K562 (cell line): ENCODE measurements around the gene PPHLN1. TPM values are rescaled to one million over a fixed set of nuclear protein-coding genes. Genes with fewer than 3 reads are reported as not detected.

Source experiments
- BDP1 ChIP-seq: IDR thresholded peaks from 3 replicates; pipeline ENCODE4 v1.6.1; 2011; ENCODE audit not compliant: insufficient read length, insufficient read depth
- PBX2 ChIP-seq, 2 experiments: IDR thresholded peaks in 1 of 2; conservative IDR thresholded peaks in 1 of 2; 2 replicates each; pipeline ENCODE4 v1.6.1; 2016; ENCODE audit warnings: low read depth in 2 of 2, mild to moderate bottlenecking in 1 of 2, missing compliant biosample characterization in 1 of 2, missing genetic modification characterization in 1 of 2, moderate library complexity in 1 of 2
- SMAD2 ChIP-seq: fragments of 150-350 bp; IDR thresholded peaks from 2 replicates; pipeline ENCODE4 v1.6.1; 2014; ENCODE audit warnings: low read depth, mild to moderate bottlenecking, low read length
- THRA ChIP-seq: fragments of 450-650 bp; IDR thresholded peaks from 2 replicates; pipeline ENCODE4 v1.6.1; 2017; ENCODE audit warnings: mild to moderate bottlenecking, moderate library complexity
- ZBED1 ChIP-seq: IDR thresholded peaks from 2 replicates; pipeline ENCODE4 v1.6.1; 2014
- ZNF408 ChIP-seq: fragments of 250-450 bp; sonication (Bioruptor Pico); IDR thresholded peaks from 2 replicates; pipeline ENCODE4 v1.4.0; 2020; ENCODE audit warnings: low read depth, mild to moderate bottlenecking, moderate library complexity
- polyA plus RNA-seq, 8 experiments: library from polyadenylated mRNA; depleted of rRNA in 4 of 8; stranded (reverse) in 5 of 8; unstranded in 3 of 8; fragments of >200 nt; fragmentation: Nextera tagmentation in 2 of 8; fragmentation: Illumina TruSeq in 1 of 8; extraction: Ambion mirVana in 2 of 8; extraction: Trizol in 1 of 8; gene quantifications; 2 replicates each; pipeline versions ENCODE4 v1.2.1 to v1.2.3, GENCODE V29; 2011 to 2014; ENCODE audit warnings: inconsistent platforms in 1 of 8, missing spikeins in 1 of 8
- total RNA-seq, 7 experiments: library from RNA; depleted of rRNA in 6 of 7; stranded (reverse); fragments of >200 nt in 6 of 7; fragmentation: Illumina TruSeq in 2 of 7; extraction: Trizol in 2 of 7; gene quantifications; 2 replicates each; pipeline versions ENCODE4 v1.2.1 to v1.2.3, GENCODE V29; 2011 to 2021; ENCODE audit warnings: low replicate concordance in 1 of 7
- TF ChIP-seq, protein P1 (sequence below): fragments of 250-450 bp; sonication (Bioruptor Pico); IDR thresholded peaks from 2 replicates; pipeline ENCODE4 v1.5.0; 2021; ENCODE audit warnings: mild to moderate bottlenecking, borderline replicate concordance
- TF ChIP-seq, protein P2 (sequence below): fragments of 250-450 bp; sonication (Bioruptor Pico); IDR thresholded peaks from 2 replicates; pipeline ENCODE4 v1.5.0; 2020; ENCODE audit warnings: mild to moderate bottlenecking

Gene PPHLN1
- total and polyA plus RNA-seq, 9 of the 15 experiments (the other 6 are each of a cell fraction or from before 2014, with no cell fraction given) = 66.3 to 112 (median 93.6) TPM

DNA sequence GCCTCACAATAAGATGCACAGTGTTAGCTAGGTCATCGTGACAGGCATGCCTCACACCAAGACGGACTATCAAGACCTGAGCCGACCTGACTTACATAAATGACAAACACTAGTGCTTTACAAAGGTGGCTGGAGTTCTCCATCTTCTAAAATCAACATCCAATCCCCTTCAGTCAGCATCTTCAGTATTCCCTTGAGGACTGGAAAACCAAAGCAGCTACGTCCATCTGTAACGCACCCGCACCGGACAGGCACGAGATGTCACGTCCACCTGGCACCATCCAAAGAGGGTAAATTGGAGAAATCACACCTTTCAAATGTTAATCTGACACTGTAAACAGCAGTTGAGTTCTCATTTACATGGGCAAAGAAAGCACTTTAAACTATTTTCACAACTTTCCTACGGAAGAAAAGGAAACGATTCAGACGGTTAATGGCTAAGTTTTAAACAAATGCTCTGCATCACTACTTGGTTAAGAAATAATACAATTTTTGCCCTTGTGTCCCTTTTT, 133.4 kb downstream of the PPHLN1 start (continued):
- TF ChIP-seq, protein P1, sequence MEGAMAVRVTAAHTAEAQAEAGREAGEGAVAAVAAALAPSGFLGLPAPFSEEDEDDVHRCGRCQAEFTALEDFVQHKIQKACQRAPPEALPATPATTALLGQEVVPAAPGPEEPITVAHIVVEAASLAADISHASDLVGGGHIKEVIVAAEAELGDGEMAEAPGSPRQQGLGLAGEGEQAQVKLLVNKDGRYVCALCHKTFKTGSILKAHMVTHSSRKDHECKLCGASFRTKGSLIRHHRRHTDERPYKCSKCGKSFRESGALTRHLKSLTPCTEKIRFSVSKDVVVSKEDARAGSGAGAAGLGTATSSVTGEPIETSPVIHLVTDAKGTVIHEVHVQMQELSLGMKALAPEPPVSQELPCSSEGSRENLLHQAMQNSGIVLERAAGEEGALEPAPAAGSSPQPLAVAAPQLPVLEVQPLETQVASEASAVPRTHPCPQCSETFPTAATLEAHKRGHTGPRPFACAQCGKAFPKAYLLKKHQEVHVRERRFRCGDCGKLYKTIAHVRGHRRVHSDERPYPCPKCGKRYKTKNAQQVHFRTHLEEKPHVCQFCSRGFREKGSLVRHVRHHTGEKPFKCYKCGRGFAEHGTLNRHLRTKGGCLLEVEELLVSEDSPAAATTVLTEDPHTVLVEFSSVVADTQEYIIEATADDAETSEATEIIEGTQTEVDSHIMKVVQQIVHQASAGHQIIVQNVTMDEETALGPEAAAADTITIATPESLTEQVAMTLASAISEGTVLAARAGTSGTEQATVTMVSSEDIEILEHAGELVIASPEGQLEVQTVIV (CRISPR knock-in tag) = no peak
- TF ChIP-seq ZBED1 (no peak), ZNF408 (no peak), BDP1 (no peak), SMAD2 (no peak), THRA (no peak), PBX2 (CRISPR knock-in tag; IDR thresholded peaks at IDR 0.05; ENCODE audit: low read depth) (no peak), PBX2 (tag; conservative IDR thresholded peaks at IDR 0.05; ENCODE audit: low read depth) (no peak)
- TF ChIP-seq, protein P2, sequence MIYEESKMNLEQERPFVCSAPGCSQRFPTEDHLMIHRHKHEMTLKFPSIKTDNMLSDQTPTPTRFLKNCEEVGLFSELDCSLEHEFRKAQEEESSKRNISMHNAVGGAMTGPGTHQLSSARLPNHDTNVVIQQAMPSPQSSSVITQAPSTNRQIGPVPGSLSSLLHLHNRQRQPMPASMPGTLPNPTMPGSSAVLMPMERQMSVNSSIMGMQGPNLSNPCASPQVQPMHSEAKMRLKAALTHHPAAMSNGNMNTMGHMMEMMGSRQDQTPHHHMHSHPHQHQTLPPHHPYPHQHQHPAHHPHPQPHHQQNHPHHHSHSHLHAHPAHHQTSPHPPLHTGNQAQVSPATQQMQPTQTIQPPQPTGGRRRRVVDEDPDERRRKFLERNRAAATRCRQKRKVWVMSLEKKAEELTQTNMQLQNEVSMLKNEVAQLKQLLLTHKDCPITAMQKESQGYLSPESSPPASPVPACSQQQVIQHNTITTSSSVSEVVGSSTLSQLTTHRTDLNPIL (CRISPR knock-in tag) = no peak
